GM18909 (cell line): ENCODE results near the gene MCTS1.
"Not testable (repeated sequence)": the region's sequence is repeated elsewhere in the genome, so short reads cannot be mapped to it uniquely, and the experiment has no call there.

Experiments used
- ATAC-seq: cut with Tn5 transposase; IDR thresholded peaks from one replicate; pipeline ENCODE4 v1.9.1; 2021; ENCODE audit warnings: mild to moderate bottlenecking; ENCODE audit not compliant: unreplicated experiment, poor library complexity

MCTS1 gene

DNA sequence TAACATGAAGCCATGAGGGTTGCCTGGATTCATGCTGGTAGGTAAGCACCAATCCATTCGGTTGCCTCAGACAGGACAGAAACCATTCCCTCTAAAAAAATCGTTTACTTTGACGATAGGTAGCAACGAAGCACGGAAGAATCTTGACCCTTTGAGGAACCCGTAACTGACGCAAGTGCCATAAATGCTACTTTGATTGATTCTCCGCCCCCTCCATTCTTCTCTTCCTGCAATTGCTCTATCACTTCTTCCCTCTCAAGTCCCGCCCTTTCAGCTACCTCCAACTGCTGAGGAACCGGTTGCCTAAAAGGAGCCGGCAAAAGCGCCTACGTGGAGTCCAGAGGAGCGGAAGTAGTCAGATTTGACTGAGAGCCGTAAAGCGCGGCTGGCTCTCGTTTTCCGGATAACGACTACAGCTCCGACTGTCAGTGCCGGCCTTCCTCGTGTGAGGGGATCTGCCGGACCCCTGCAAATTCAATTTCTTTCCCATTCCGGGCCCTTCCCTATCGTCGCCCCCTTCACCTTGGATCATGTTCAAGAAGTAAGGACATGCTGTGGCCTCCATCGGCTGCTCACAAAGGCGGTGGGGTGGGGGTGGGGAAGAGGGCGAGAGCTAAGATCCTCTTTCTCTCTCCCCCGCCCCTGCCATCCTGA is at the start of gene MCTS1:
TSS of gene MCTS1 (plus strand) at position 395 of the 654 bp plus-strand sequence. CDS start at position 531, 136 bp downstream.
- ATAC-seq: peak; percentile 93

- no peak for ATAC-seq
Observed at GRCh38 chrX:120556251-120556650, 47.6 kb upstream of the MCTS1 start.

DNA sequence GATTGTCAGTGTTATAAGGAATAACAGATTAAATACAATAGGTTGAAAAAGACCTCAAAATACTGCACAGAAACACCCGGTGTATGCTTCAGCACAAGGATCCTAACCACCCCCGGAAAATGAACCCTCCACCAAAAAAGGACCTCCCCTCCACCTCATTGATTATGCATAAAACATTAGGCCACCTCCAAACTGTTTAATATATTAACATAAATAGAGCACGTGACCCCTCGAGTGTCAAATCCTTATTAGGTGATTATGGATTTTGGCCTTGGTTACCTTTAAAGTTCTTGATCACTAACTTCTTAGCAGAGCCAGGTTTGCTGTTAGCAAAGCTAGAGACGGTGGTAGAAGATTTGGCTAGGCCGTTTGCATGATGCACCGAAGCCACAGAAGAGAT is 44.1 kb upstream of the MCTS1 start:
- peak; percentile 18 for ATAC-seq

DNA sequence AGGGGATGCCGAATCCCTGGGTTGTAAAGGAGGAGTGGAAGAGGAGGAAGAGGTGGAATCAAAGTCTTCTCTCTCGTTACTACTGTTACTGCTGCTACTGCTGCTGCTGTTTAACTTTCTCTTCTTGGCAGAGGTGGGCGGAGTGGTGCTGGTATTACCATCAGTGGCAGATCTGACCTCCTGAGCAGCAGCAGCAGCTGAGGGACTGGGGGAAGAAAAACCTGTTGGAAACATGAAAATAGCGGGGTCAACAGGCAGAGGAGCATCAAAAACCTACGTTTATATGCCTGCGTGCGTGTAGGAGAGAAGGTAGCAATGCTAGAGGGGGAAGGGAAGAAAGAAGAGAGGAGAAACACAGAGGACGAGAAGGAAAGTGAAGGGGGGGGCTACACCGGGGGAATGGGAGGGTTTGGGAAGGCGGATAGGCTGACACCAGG is 43.5 kb upstream of the MCTS1 start:
- ATAC-seq: peak; percentile 44

DNA sequence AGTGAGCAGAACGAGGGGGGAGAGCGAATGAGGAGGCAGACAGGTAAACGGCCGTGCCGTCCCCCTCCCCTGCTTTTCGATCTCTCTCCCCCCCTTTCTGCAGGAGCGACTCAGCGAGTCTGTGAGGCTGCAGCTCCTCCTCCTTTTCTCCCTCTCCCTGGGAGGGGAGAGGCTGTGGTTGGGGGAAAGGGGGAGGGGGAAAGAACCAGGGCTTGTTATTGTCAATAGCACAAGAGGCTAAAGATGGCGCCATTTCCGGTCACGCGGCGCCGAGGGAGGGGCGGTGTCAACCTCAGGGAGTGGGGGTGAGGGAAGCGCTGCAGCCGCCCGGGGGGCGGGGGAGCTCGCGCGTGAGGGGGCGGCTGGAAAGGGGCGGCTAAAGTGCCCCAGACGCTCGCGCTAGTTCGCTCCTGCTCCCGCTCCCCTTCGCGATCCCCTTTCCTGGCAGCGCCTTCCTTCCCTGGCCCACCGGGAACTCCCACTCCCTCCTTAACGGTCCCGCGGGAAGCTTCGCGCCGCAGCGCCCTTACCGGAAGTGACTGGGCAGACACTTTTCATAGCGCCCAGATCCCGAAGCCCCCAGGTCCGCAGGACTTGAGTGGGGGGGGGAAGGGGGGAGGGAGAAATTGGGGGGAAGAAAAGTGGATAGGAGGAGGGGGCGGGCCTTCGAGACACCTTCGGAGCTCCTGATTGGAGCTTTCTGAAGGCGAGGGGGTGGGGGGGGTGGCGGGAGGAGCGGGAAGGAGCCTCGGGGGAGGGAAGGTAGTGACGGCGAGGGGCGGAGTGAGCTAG is 42.9 kb upstream of the MCTS1 start, which contains the start of gene CUL4B:
TSS of gene CUL4B (minus strand) at position 121 of the 792 bp plus-strand sequence. CDS start 324 bp downstream, outside the sequence.
- peak; percentile 83 for ATAC-seq

DNA sequence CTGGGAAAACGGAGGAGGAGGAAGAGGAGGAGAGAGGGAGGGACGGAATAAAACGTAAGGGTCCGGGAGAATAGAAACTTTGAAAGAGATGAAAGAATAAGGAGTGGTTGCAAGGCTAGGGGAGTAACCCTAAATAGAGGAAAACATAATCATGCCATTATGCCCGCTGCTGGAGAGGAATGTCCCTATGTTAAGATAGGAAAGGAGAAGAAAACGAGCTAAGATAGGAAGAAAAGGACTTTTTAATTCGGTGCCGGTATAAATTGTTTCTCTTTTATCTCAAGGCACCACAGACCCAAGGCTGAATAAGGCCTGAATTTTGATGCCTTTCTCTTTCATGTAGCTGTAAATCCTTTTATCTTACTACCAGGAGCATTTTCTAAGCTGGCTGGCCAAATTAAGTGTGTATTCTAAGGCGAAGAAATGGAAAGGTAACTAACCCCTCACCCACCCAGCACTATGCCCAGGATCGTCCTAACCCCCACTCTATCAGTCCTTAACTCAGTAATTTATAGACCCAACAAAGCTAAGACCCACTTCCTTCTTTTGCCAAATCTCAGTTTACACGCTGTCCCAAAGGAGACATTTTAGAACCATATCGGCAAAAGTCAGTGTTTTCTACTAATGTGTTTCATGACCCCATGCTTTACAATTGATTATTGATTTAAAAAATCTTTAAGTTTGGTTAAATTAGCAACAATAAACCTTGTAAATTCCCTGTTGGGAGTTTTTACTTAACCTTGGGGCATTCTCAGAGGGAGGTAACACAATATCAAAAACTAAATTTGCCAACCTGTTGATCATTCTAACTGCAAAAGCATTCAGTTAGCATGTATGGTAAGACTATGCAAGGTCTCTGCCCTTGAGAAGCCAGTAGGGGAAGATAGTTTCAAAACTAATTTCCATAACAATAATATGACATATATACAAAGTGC is 42.0 kb upstream of the MCTS1 start:
- no peak for ATAC-seq

GRCh38 chrX:120562569-120562926 is 41.4 kb upstream of the MCTS1 start:
- no peak for ATAC-seq

DNA sequence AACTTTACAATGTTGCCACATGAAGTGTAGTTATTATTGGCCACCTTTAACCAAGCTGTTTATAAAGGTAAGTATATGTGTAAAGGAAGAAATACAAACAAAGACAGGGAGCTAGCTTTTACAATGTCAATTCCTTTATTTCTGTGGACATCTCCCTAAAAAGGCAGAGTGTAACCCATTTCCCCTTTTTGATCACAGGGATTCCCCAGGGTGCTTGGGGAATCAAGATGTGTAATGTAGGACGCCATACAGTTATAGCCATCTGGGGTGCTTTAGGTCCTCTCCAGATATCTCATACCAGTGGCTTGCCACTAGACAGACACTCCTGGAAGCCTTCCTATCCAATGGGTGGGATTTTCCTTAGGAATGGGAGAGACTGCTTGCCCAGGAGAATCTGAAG is 39.0 kb upstream of the MCTS1 start:
- ATAC-seq: no peak

GRCh38 chrX:120566817-120567216 is 37.1 kb upstream of the MCTS1 start:
- ATAC-seq: no peak

DNA sequence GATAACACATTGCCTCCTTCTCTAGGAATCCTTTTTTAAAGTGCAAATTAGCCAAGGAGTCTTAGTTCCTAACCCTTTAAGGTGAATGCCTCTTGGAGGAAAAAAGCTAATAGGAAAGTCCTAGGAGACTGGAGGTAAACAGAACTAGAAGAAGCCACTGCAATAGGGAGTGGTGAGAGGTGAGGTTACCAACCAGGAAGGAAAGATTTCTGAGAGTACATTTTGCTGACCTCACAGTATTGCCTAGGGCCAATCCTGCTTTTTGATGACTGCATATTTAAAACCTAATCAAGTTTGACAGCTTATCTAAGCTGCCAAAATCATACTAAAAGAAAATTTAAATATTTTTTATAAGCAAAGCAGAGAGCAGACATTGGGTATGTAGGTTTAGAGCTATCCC is 35.9 kb upstream of the MCTS1 start:
- ATAC-seq: no peak

GRCh38 chrX:120568609-120569008 is 35.3 kb upstream of the MCTS1 start:
- no peak for ATAC-seq

GRCh38 chrX:120570011-120570600 is 33.8 kb upstream of the MCTS1 start:
- ATAC-seq: no peak

DNA sequence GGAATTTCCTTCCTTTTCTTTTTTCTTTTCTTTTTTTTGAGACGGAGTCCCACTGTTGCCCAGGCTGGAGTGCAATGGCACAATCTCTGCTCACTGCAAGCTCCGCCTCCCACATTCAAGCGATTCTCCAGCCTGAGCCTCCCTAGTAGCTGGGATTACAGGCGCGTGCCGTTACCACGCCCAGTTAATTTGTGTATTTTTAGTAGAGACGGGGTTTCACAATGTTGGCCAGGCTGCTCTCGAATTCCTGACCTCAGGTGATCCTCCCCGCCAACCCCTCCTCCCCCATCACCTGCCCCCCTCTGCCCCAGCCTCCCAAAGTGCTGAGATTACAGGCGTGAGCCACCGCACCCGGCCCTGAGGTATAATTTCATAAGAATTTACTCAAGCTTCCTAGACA is 30.1 kb upstream of the MCTS1 start:
- ATAC-seq: not testable (repeated sequence)

DNA sequence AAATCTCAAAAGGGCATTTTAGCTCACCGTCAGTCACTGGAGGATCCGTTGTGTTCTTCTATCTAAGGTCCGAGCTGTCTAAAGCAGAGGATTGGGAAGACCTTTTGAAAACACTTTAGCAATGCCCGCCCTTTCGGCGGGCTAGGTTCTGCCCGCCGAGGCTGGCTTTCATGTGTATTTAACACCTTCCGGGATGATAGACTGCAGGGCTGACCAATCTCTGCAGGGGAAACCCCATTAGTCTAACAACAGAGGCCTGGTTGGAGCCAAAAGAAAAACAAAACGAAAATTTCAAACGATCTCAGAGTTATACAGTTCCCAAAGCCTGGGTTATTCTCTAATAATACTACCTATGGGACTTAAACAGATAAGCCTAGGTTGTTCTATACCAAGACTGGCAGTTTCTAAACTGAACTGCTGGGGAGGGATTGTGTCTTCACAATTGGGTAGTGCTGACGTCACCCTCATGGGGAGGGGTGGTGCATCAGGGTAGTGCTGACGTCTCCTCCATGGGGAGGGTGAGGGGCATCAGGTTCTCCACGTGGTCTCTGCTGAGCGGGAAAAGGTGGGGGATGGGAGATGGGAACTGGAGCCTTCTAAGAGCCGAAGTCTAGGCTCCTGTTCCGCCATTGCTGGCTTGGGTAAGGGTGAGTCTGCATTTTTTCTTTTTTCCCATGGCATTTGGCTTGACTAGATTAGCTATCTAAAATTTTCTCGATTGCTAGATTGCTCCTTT is 28.4 kb upstream of the MCTS1 start:
- no peak for ATAC-seq

- no peak for ATAC-seq
Observed at GRCh38 chrX:120585702-120586101, 18.2 kb upstream of the MCTS1 start.

GRCh38 chrX:120604361-120604782 is 471 bp downstream of the MCTS1 start:
- ATAC-seq: peak; percentile 62

DNA sequence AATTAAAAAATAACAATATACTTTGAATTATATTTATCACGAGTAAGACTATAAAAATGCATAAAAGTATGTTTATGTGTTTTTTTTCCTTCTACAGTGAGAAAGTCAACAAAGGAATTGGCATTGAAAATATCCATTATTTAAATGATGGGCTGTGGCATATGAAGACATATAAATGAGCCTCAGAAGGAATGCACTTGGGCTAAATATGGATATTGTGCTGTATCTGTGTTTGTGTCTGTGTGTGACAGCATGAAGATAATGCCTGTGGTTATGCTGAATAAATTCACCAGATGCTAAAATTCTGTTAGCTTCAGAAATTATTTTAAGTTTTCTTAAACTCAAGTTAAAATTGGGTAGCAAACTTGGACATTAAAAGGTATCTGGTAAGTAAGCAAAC is 8.2 kb downstream of the MCTS1 start:
- no peak for ATAC-seq

GRCh38 chrX:120614816-120615215 is 10.9 kb downstream of the MCTS1 start:
- no peak for ATAC-seq

DNA sequence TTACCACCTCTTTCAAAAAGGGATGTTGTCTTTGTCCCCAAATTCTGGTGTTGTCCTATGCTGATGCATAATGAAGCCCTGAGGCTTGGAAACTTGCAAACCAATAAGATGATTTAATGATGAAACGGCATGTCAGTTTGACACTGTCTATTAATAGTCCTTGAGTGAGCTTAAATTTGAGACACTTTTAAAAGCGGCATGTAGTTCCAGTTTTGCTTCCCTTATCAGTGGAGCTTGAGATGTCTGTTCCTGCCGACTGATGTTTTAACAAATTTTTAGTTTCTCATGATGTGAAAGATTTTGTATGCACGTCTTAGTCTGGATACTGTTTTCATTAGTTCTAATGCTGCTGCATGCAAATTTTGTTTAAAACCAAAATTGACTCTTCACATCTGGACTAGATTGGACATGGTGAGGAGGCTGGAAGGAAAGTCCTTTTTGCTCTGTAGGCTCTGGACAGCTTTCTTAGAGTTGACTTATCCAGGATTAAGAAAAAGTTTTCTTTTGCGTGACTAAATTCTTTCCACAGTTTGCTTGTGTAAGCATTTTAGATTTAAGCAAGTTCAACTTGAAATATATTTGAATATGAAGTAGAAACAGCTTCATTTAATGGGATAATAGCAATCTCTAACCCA is 14.2 kb downstream of the MCTS1 start:
- no peak for ATAC-seq
